GM23338 (cell line): ENCODE data around the gene USP31. TPM values are rescaled to one million over a fixed set of nuclear protein-coding genes. Genes with fewer than 3 reads are reported as not detected.

Source experiments
- ATAC-seq: fragments of 200-7000 bp; cut with Tn5 transposase; 3 replicates; pipeline ENCODE4 v1.9.1; 2020
- DNase-seq: peaks from one replicate; pipeline ENCODE4 v3.0.0-alpha.2; 2015; ENCODE audit warnings: low spot score
- H2AFZ ChIP-seq: fragments of 200-600 bp; sonication (generic); 2 replicates; pipeline ENCODE4 v1.8.0; 2016; ENCODE audit warnings: antibody characterized with exemption, mild to moderate bottlenecking, moderate library complexity
- H3F3A ChIP-seq: fragments of 200-600 bp; sonication (generic); replicated peaks from 2 replicates; pipeline ENCODE4 v1.8.0; 2017; ENCODE audit warnings: antibody characterized with exemption, mixed run types, low read depth
- H3K27ac ChIP-seq: fragments of 200-600 bp; sonication (generic); 2 replicates; pipeline ENCODE4 v1.6.1; 2016; ENCODE audit warnings: low read depth
- H3K27me3 ChIP-seq: fragments of 200-600 bp; sonication (generic); 2 replicates; pipeline ENCODE4 v1.8.0; 2016; ENCODE audit warnings: mild to moderate bottlenecking, mixed run types, moderate library complexity; ENCODE audit not compliant: insufficient read depth
- H3K36me3 ChIP-seq: fragments of 200-600 bp; sonication (generic); 2 replicates; pipeline ENCODE4 v1.8.0; 2016; ENCODE audit warnings: mild to moderate bottlenecking; ENCODE audit not compliant: insufficient read depth
- H3K4me1 ChIP-seq: fragments of 200-600 bp; sonication (generic); 2 replicates; pipeline ENCODE4 v1.8.0; 2016; ENCODE audit warnings: mild to moderate bottlenecking, moderate library complexity; ENCODE audit not compliant: insufficient read depth
- H3K4me2 ChIP-seq: fragments of 200-600 bp; sonication (generic); 2 replicates; pipeline ENCODE4 v1.7.1; 2017; ENCODE audit warnings: mixed run types
- H3K4me3 ChIP-seq: fragments of 200-600 bp; sonication (generic); 2 replicates; pipeline ENCODE4 v1.6.1; 2016; ENCODE audit warnings: mixed run types
- H3K79me2 ChIP-seq: fragments of 200-600 bp; sonication (generic); replicated peaks from 2 replicates; pipeline ENCODE4 v1.8.0; 2017; ENCODE audit warnings: mild to moderate bottlenecking; ENCODE audit not compliant: insufficient read depth
- H3K9me2 ChIP-seq: fragments of 200-600 bp; sonication (generic); 2 replicates; pipeline ENCODE4 v1.8.0; 2017; ENCODE audit not compliant: insufficient read depth
- H4K20me1 ChIP-seq: fragments of 200-600 bp; sonication (generic); replicated peaks from 2 replicates; pipeline ENCODE4 v1.8.0; 2017; ENCODE audit warnings: mild to moderate bottlenecking; ENCODE audit not compliant: insufficient read depth
- H3K27ac Mint-ChIP-seq: 2 replicates; pipeline ENCODE4 v1.8.0; 2020; ENCODE audit warnings: inconsistent platforms, mild to moderate bottlenecking, moderate library complexity, mixed read lengths
- H3K27me3 Mint-ChIP-seq: 3 replicates; pipeline ENCODE4 v1.8.0; 2022; ENCODE audit warnings: low read depth, mild to moderate bottlenecking, moderate library complexity, mixed read lengths, inconsistent platforms; ENCODE audit not compliant: insufficient read depth, poor library complexity
- H3K36me3 Mint-ChIP-seq: 3 replicates; pipeline ENCODE4 v1.8.0; 2021; ENCODE audit warnings: low read depth, mild to moderate bottlenecking, inconsistent platforms, moderate library complexity, mixed read lengths
- H3K4me1 Mint-ChIP-seq: 3 replicates; pipeline ENCODE4 v1.8.0; 2020; ENCODE audit warnings: mild to moderate bottlenecking, inconsistent platforms, mixed read lengths
- H3K4me3 Mint-ChIP-seq: 3 replicates; pipeline ENCODE4 v1.8.0; 2021; ENCODE audit warnings: moderate library complexity, mild to moderate bottlenecking, inconsistent platforms, mixed read lengths
- H3K9me3 Mint-ChIP-seq: 3 replicates; pipeline ENCODE4 v1.8.0; 2020; ENCODE audit warnings: moderate library complexity, mild to moderate bottlenecking, inconsistent platforms, mixed read lengths
- EZH2phosphoT487 ChIP-seq: fragments of 200-600 bp; sonication (generic); IDR thresholded peaks from one replicate; pipeline ENCODE4 v1.8.1; 2018; ENCODE audit warnings: antibody characterized with exemption; ENCODE audit not compliant: unreplicated experiment
- POLR2AphosphoS5 ChIP-seq: IDR thresholded peaks from 2 replicates; pipeline ENCODE4 v1.6.1; 2016; ENCODE audit warnings: antibody characterized with exemption, low read depth
- REST ChIP-seq: IDR thresholded peaks from one replicate; pipeline ENCODE4 v1.6.1; 2018; ENCODE audit warnings: antibody characterized with exemption; ENCODE audit not compliant: unreplicated experiment
- ZNF462 ChIP-seq: fragments of 250-450 bp; sonication (Bioruptor Pico); IDR thresholded peaks from 2 replicates; pipeline ENCODE4 v1.5.0; 2020; ENCODE audit warnings: mild to moderate bottlenecking, moderate library complexity
- polyA plus RNA-seq: library from polyadenylated mRNA; unstranded; fragments of >200 nt; fragmentation: Nextera tagmentation; extraction: Ambion mirVana; gene quantifications from 2 replicates; pipeline ENCODE4 v1.2.1, GENCODE V29; 2016
- total RNA-seq: library from RNA; depleted of rRNA; stranded (reverse); fragments of >200 nt; shearing (Covaris generic); gene quantifications from 2 replicates; pipeline ENCODE4 v1.2.3, GENCODE V29; 2014

Gene USP31
- total and polyA plus RNA-seq, 2 experiments from 2014 or later, result 4.3 to 17.9 TPM

- no peak for TF ChIP-seq EZH2phosphoT487
- no peak for TF ChIP-seq REST
Observed at GRCh38 chr16:23183543-23183862, 34.3 kb upstream of the USP31 start (continued).

- Mint-ChIP-seq H3K27me3 (peaks cover 28% of the 10 kb centered on the region), H3K9me3 (no peaks in the 10 kb centered on the region; the same call in 2 of the 3 replicates), H3K27ac (no peak within 1 kb of the TSS), H3K4me1 (peaks cover 9% of the 10 kb centered on the region), H3K36me3 (no peaks in the 10 kb centered on the region; the same call in 2 of the 3 replicates), H3K4me3 (peak within 1 kb of the TSS; percentile 78)
- H3F3A ChIP-seq, result no peaks in the 10 kb centered on the region
- no peaks in the 10 kb centered on the region for H3K79me2 ChIP-seq
- peak; percentile 52 for DNase-seq
- H4K20me1 ChIP-seq, result no peaks in the 10 kb centered on the region; the same call in 1 of the 2 replicates
- TF ChIP-seq ZNF462, result no peak
- peak; percentile 43; the same call in 1 of the 2 replicates for TF ChIP-seq POLR2AphosphoS5
- peak; percentile 87 for ATAC-seq
- peak within 1 kb of the TSS; percentile 97 for H2AFZ ChIP-seq
- H3K4me2 ChIP-seq, result peak within 1 kb of the TSS; percentile 98
- H3K27ac ChIP-seq, result no peak within 1 kb of the TSS
- peak within 1 kb of the TSS; percentile 85 for H3K4me3 ChIP-seq
- no peaks in the 10 kb centered on the region for H3K36me3 ChIP-seq
- no peaks in the 10 kb centered on the region for H3K9me2 ChIP-seq
- H3K27me3 ChIP-seq, result peaks cover 38% of the 10 kb centered on the region
- peaks cover 22% of the 10 kb centered on the region; the same call in 1 of the 2 replicates for H3K4me1 ChIP-seq
Observed at GRCh38 chr16:23182679-23183542, 33.7 kb upstream of the USP31 start, which contains the start of gene SCNN1G. SCNN1G (plus strand) TSS chr16:23182745; CDS start chr16:23186272, 3,527 bp downstream.
